Endodermal cell (in vitro differentiated cells): Measurements from ENCODE around the gene VSX2. TPM values are rescaled to one million over a fixed set of nuclear protein-coding genes. Genes with fewer than 3 reads are reported as not detected.

Experiments
- DNase-seq: peaks from one replicate; pipeline ENCODE4 v3.0.0-alpha.2; 2017
- H3K27ac ChIP-seq: 2 replicates; pipeline ENCODE4 v1.5.1; 2013; ENCODE audit warnings: mild to moderate bottlenecking, low read depth, low read length, moderate library complexity
- H3K27me3 ChIP-seq: 2 replicates; pipeline ENCODE4 v1.6.1; 2013; ENCODE audit warnings: mild to moderate bottlenecking, low read length, moderate library complexity; ENCODE audit not compliant: insufficient read depth, control insufficient read depth, poor library complexity, severe bottlenecking
- H3K36me3 ChIP-seq: 2 replicates; pipeline ENCODE4 v1.7.0; 2013; ENCODE audit warnings: mild to moderate bottlenecking, low read length, moderate library complexity; ENCODE audit not compliant: control insufficient read depth, insufficient read depth
- H3K4me1 ChIP-seq: one replicate; pipeline ENCODE4 v1.7.0; 2013; ENCODE audit warnings: low read length; ENCODE audit not compliant: control insufficient read depth, insufficient read depth
- H3K4me3 ChIP-seq: 2 replicates; pipeline ENCODE4 v1.5.1; 2013; ENCODE audit warnings: mild to moderate bottlenecking, low read length, moderate library complexity
- H3K9ac ChIP-seq: 2 replicates; pipeline ENCODE4 v1.6.1; 2013; ENCODE audit warnings: mild to moderate bottlenecking, low read length, moderate library complexity; ENCODE audit not compliant: poor library complexity, severe bottlenecking; ENCODE audit errors: extremely low read depth
- H3K9me3 ChIP-seq: 2 replicates; pipeline ENCODE4 v1.6.1; 2013; ENCODE audit warnings: mild to moderate bottlenecking, low read length, moderate library complexity; ENCODE audit not compliant: control insufficient read depth
- H3K27ac Mint-ChIP-seq: 2 replicates; pipeline ENCODE4 v1.8.0; 2020; ENCODE audit warnings: mixed read lengths
- H3K27me3 Mint-ChIP-seq: 2 replicates; pipeline ENCODE4 v1.8.0; 2021; ENCODE audit warnings: mild to moderate bottlenecking, mixed read lengths; ENCODE audit not compliant: insufficient read depth
- H3K36me3 Mint-ChIP-seq: 2 replicates; pipeline ENCODE4 v1.8.0; 2020; ENCODE audit warnings: low read depth, mixed read lengths
- H3K4me1 Mint-ChIP-seq: 2 replicates; pipeline ENCODE4 v1.8.0; 2020; ENCODE audit warnings: mixed read lengths
- H3K4me3 Mint-ChIP-seq: 2 replicates; pipeline ENCODE4 v1.8.0; 2020; ENCODE audit warnings: mild to moderate bottlenecking, moderate library complexity, mixed read lengths
- H3K9me3 Mint-ChIP-seq: 2 replicates; pipeline ENCODE4 v1.8.0; 2020; ENCODE audit warnings: mild to moderate bottlenecking, mixed read lengths
- CTCF ChIP-seq: fragments of 200-600 bp; sonication (generic); conservative IDR thresholded peaks from 2 replicates; pipeline ENCODE4 v1.5.0; 2021; ENCODE audit warnings: antibody characterized with exemption, mild to moderate bottlenecking
- WGBS, 2 experiments: methylation state at CpG; one replicate each; pipeline versions ENCODE4 v1.1.5 to v1.1.7; 2013; ENCODE audit warnings: missing lambda C conversion rate in 2 of 2, mixed read lengths in 1 of 2; ENCODE audit not compliant: insufficient coverage in 1 of 2, insufficient read length in 1 of 2; 5-methylcytosine and 5-hydroxymethylcytosine counted together
- total RNA-seq, 2 donors: library from RNA; stranded (reverse); fragmentation: NEBNext Ultra II Directional in 1 of 2; extraction: Animal tissue kit (Norgen Biotek cat#: 25700) in 1 of 2; gene quantifications; 2 replicates in 1 of 2; 3 replicates in 1 of 2; pipeline ENCODE4 v1.2.1, GENCODE V29; 2021

VSX2 gene
- total RNA-seq, 2 donors from 2014 or later, result not detected

- H3K9ac ChIP-seq, result no peak overlapping the region
- no peaks in the 10 kb centered on the region for H3K36me3 ChIP-seq
- H3K9me3 Mint-ChIP-seq, result no peaks in the 10 kb centered on the region
- peaks cover 26% of the 10 kb centered on the region for H3K27me3 Mint-ChIP-seq
- H3K4me3 ChIP-seq, result no peak overlapping the region
- H3K36me3 Mint-ChIP-seq, result no peaks in the 10 kb centered on the region
- H3K27ac Mint-ChIP-seq, result no peak overlapping the region
- H3K27ac ChIP-seq, result no peak overlapping the region
- H3K4me1 Mint-ChIP-seq, result peaks cover 5% of the 10 kb centered on the region
- no peaks in the 10 kb centered on the region for H3K4me1 ChIP-seq
- H3K9me3 ChIP-seq, result no peaks in the 10 kb centered on the region
- WGBS, 2 experiments, result 80 to 82% methylated on average over 7 to 9 of the region's 9 CpGs
- peaks cover 21% of the 10 kb centered on the region for H3K27me3 ChIP-seq
- no peak for TF ChIP-seq CTCF
- H3K4me3 Mint-ChIP-seq, result no peak overlapping the region
- DNase-seq, result no peak
Observed at GRCh38 chr14:74263181-74263580, 23.9 kb downstream of the VSX2 start.

GRCh38 chr14:74263921-74264320 lies 24.7 kb downstream of the VSX2 start:
- Mint-ChIP-seq H3K27me3 (peaks cover 19% of the 10 kb centered on the region), H3K36me3 (no peaks in the 10 kb centered on the region), H3K4me3 (no peak overlapping the region), H3K9me3 (no peaks in the 10 kb centered on the region), H3K27ac (no peak overlapping the region), H3K4me1 (peaks cover 5% of the 10 kb centered on the region)
- 67 to 90% methylated on average over 1 to 5 of the region's 5 CpGs for WGBS, 2 experiments
- DNase-seq, result no peak
- no peak for TF ChIP-seq CTCF
- no peak overlapping the region for H3K4me3 ChIP-seq
- no peaks in the 10 kb centered on the region for H3K36me3 ChIP-seq
- H3K27ac ChIP-seq, result no peak overlapping the region
- H3K4me1 ChIP-seq, result no peaks in the 10 kb centered on the region
- H3K27me3 ChIP-seq, result peaks cover 13% of the 10 kb centered on the region
- H3K9me3 ChIP-seq, result no peaks in the 10 kb centered on the region
- H3K9ac ChIP-seq, result no peak overlapping the region

GRCh38 chr14:74265301-74265965 lies 26.2 kb downstream of the VSX2 start:
- H3K27me3 ChIP-seq, result no peaks in the 10 kb centered on the region
- no peaks in the 10 kb centered on the region for H3K36me3 Mint-ChIP-seq
- no peak overlapping the region for H3K27ac Mint-ChIP-seq
- H3K9me3 Mint-ChIP-seq, result no peaks in the 10 kb centered on the region
- no peak for TF ChIP-seq CTCF
- H3K27me3 Mint-ChIP-seq, result peaks cover 5% of the 10 kb centered on the region
- 75 to 82% methylated on average over 9 to 13 of the region's 13 CpGs for WGBS, 2 experiments
- no peaks in the 10 kb centered on the region for H3K4me1 ChIP-seq
- H3K9me3 ChIP-seq, result no peaks in the 10 kb centered on the region
- no peaks in the 10 kb centered on the region for H3K36me3 ChIP-seq
- peaks cover 5% of the 10 kb centered on the region for H3K4me1 Mint-ChIP-seq
- no peak overlapping the region for H3K4me3 Mint-ChIP-seq
- no peak for DNase-seq
- no peak overlapping the region for H3K4me3 ChIP-seq
- no peak overlapping the region for H3K27ac ChIP-seq
- no peak overlapping the region for H3K9ac ChIP-seq
